Endothelial cell of coronary artery (primary cell): Measurements from ENCODE around the gene ISLR. TPM values are rescaled to one million over a fixed set of nuclear protein-coding genes. Genes with fewer than 3 reads are reported as not detected.

ENCODE experiments used
- total RNA-seq: library from RNA; depleted of rRNA; stranded (reverse); fragments of >200 nt; gene quantifications from 2 replicates; pipeline ENCODE4 v1.2.3, GENCODE V29; 2014

ISLR gene
- 4.6 TPM in 1 of 2 replicates, not detected in the other for total RNA-seq

GRCh38 chr15:74173380-74174218 lies at the start of gene ISLR:
ISLR (plus strand) TSS chr15:74173710; CDS start chr15:74174859, 1,149 bp downstream.

GRCh38 chr15:74130155-74130848 lies 43.2 kb upstream of the ISLR start, which contains the start of gene ISLR2:
ISLR2 (plus strand) TSS chr15:74130586; CDS start chr15:74132755, 2,169 bp downstream.

GRCh38 chr15:74202452-74203401 lies 29.2 kb downstream of the ISLR start, which contains the start of gene STRA6:
STRA6 (minus strand) TSS chr15:74202787; CDS start chr15:74202267, 520 bp downstream.

Other genes with a start within 250 kb of the ISLR start
- gene LOXL1, start 247.2 kb upstream of the ISLR start, total RNA-seq = 4.1 and 20.2 TPM in 2 replicates
- gene STOML1, start 181.4 kb upstream of the ISLR start, total RNA-seq = 8.5 and 13.5 TPM in 2 replicates
- gene PML, start 179.0 kb upstream of the ISLR start, total RNA-seq = 28.3 and 47.8 TPM in 2 replicates
- gene GOLGA6A, start 91.2 kb upstream of the ISLR start, total RNA-seq = not detected in 2 replicates
- gene ISLR2, start 43.1 kb upstream of the ISLR start, total RNA-seq = 0.09 TPM in 1 of 2 replicates, not detected in the other
- 0.85 TPM in 1 of 2 replicates, not detected in the other for gene STRA6, start 29.1 kb downstream of the ISLR start, total RNA-seq
- gene CCDC33, start 62.6 kb downstream of the ISLR start, total RNA-seq = not detected in 2 replicates
- not detected in 2 replicates for gene CYP11A1, start 193.9 kb downstream of the ISLR start, total RNA-seq